Activated gamma-delta T cell treated with anti-CD3 and anti-CD28 coated beads, Interleukin-2, amount 50 U/mL, for 16 hours (primary cell): ENCODE data around the gene OR51E2.

Experiments used
- DNase-seq: peaks from one replicate; pipeline ENCODE4 v3.0.0-alpha.2; 2020; ENCODE audit warnings: low read depth

The OR51E2 gene

DNA sequence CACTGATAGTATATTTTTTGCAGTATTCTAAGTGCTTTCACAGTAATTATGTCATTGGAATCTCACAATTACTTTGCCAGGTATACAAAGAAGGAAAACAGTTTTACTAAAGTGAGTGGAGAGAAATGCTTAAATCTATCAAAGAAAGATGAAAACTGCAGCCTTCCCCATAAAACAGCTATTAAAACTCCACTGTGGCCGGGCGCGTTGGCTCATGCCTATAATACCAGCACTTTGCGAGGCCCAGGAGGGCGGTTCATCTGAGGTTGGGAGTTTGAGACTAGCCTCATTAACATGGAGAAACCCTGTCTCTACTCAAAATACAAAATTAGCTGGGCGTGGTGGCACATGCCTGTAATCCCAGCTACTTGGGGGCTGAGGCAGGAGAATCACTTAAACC lies 34.8 kb downstream of the OR51E2 start:
- DNase-seq, result no peak

DNA sequence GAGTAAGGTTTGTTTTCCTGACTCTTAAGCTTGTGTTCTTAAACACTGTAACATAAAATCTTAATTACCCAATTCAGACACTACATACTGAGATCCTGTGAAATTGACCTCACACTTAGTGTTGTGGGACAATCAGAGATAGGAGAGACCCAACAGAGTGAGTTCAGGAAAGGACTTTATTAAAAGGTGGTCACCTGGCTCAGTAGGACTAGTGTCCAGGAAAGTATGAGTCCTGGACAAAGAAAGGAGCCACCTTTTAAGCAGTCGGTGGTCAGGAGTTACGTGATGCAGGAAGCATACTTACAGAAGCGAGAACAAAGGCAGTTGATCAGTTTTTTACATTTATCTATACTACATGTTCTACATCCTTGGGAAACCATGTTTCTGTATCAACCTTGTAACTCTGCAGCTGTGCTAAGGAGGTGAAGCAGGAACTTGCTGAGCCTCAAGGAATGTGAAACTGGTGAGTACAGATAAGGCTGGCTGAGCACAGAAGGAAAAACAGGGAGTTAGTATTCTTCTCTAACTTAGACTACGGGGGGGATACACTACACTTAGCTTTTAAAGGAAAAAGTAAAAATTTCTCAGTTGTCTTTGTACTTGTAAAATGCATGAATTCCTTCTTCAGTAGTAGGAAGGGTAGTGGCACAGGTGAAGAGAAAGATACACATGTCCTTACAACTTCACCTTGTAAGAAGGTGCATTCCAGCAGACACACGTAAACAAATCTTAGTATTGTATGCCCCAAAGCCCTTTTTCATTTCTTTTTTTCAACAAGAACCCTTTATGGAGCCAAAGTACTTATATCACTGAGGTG lies 38.8 kb downstream of the OR51E2 start:
- no peak for DNase-seq

DNA sequence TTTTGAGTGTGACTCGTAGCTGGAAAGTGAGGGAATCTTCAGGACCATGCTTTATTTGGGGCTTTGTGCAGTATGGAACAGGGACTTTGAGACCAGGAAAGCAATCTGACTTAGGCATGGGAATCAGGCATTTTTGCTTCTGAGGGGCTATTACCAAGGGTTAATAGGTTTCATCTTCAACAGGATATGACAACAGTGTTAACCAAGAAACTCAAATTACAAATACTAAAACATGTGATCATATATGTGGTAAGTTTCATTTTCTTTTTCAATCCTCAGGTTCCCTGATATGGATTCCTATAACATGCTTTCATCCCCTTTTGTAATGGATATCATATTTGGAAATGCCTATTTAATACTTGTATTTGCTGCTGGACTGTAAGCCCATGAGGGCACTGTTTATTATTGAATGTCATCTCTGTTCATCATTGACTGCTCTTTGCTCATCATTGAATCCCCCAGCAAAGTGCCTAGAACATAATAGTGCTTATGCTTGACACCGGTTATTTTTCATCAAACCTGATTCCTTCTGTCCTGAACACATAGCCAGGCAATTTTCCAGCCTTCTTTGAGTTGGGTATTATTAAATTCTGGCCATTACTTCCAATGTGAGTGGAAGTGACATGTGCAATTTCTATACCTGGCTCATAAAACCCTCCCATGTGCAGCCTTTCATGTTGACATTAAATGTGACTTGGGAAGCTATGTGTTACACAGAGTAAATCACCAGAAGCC lies 42.9 kb downstream of the OR51E2 start:
- no peak for DNase-seq

DNA sequence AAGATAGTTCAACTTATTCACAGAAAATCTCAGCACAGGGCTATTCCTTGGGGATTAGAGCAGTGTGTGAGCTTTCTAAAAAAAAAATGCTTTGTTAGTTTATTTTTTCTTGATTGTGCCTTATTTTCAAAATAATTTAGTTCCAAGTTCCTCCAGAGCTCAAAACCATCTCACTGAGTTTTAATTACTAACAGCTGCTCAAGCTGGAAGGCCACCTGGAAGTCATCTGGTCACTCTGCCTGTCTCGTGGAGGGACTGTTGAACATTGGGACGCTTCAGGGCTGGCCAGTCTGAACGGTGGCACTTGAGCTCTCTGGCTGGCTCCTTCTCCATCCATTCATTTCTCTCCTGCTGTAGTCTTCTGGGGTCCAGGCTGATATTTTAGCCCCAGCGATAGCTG lies 49.9 kb downstream of the OR51E2 start:
- no peak for DNase-seq

DNA sequence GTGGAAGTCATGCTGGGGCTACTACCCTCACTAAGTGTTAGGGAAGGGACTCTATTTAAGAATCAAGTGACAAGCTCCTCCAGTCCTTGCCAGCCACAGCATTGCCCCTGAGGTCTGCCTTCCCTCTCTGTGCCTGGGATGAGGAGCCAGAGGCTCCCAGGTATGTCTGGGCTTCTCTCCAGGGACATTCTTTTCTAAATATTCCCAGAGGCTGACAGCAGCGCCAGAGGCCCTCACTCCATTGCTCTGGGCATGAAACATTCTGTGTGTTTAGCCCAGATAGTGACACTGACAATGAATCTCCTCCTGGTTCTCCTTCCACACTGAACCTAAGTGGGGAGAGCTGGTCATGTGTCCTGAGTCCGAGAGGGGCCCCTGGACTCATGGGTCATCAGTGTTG lies 51.7 kb downstream of the OR51E2 start:
- DNase-seq, result no peak

DNA sequence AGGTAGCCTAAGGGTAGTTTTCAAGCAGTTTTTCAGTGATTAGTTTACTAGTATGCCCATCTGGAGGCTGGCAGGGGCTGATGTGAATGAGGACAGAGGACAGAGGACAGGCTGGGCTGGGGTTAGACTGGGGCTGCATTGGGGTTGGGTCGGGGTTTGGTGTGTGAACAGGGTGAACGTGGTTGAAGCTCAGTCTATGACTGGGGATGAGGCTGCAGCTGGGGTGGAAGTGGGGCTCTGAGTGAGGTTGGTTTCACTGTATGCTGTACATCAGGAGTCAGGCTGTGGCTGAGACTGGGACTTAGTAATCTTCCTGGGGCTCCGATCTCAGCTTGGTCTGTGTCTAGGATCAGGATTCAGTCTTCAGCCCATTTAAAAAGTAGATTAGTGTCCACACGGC lies 53.4 kb downstream of the OR51E2 start:
- DNase-seq, result no peak

DNA sequence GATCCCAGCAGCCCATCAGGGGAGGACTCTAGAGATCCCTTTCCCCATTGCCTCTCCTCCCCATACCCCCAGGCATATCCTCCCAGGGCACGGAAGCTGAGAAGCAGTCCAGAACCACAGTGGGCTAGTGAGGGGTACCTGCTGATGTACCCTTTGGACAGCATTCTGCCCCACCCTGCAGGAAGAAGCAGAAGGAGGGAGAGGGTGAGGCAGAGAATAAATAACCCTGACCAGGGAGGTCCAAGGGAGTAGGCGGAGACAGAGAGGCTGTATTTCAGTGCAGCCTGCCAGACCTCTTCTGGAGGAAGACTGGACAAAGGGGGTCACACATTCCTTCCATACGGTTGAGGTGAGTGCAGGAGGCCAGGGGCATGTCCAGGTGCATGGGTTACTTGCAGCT lies 54.0 kb downstream of the OR51E2 start, which contains the start of gene OR51E1:
Gene OR51E1, plus strand, starts transcription at position 301 of the 400 bp plus-strand sequence. CDS start 8,545 bp downstream, outside the sequence.
- DNase-seq, result no peak

DNA sequence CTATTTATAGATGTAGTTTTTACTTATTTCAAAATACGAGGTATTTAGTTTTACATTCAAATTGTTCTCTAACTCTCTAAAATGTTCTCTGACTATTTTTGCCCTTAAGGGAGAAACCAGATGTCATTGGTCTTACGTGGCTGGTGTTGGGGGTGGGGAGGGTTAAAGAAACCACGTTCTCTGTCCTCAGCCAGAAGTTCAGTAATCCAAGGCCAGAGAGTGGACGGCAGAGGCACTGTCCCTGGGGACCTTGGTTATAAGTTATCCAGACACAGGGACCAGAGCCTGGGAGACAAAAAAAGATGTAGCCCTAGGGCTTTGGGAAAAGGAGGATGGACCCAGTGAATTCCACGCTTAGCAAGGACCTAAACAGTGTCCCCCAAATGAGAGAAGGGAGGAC lies 54.6 kb downstream of the OR51E2 start:
- DNase-seq, result no peak

DNA sequence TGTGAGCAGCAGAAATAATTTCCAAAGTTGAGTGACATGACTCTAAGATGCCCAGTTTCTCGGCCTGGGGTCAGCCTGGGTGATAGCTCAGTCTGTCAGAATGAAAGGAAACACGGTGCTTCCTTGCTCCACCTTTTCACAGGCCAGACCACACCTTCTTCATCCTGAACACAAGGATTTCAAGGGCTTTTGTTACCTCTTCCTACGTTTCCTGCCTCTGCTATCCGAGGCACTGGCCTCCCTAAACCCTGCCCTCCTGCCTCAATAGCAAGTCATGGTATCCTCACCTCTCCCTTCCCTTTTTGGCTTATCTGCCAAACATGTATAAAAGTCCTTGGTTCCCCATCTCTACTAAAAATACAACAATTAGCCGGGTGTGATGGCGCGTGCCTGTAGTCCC lies 55.6 kb downstream of the OR51E2 start:
- no peak for DNase-seq

DNA sequence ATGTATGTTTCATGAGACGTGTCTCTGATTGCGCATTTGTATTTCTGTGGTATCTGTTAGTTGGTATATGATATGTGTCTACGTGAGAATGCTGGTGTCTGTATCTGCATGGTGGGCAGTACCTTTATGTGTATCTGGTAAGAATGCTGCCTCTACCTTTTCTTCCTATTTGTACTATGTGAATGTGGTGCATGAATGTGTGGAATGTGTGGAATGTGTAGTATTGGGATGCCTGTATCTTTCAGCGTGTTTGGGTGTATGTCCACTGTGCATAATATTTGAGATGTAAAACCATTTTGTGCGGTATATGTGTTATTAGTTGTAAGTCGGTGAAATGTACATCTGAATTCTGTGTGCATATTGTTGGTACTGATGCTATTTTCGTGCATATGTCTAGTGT lies 56.2 kb downstream of the OR51E2 start:
- DNase-seq, result no peak

DNA sequence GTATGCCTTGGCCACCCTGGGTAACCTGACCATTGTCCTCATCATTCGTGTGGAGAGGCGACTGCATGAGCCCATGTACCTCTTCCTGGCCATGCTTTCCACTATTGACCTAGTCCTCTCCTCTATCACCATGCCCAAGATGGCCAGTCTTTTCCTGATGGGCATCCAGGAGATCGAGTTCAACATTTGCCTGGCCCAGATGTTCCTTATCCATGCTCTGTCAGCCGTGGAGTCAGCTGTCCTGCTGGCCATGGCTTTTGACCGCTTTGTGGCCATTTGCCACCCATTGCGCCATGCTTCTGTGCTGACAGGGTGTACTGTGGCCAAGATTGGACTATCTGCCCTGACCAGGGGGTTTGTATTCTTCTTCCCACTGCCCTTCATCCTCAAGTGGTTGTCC lies 57.7 kb downstream of the OR51E2 start:
- DNase-seq, result no peak

DNA sequence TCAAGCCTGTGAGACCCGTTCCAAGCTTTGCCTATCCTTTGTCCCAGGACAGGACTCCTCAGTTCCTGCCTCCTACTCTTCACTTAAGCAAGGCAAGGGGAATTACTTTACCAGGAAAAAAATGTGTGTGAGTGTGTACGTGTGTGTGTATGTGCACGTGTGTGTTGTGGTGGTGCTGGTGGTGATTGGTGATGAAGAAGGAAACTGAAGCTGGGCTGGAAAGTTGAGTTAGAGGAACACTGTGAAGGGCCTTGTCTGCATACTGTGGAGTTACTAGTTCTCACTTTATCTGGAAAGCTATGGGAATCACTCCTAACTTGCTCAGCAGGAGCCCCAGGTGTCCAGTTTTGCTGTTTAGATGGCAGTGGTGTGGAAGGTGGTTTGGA lies 60.0 kb downstream of the OR51E2 start:
- no peak for DNase-seq

DNA sequence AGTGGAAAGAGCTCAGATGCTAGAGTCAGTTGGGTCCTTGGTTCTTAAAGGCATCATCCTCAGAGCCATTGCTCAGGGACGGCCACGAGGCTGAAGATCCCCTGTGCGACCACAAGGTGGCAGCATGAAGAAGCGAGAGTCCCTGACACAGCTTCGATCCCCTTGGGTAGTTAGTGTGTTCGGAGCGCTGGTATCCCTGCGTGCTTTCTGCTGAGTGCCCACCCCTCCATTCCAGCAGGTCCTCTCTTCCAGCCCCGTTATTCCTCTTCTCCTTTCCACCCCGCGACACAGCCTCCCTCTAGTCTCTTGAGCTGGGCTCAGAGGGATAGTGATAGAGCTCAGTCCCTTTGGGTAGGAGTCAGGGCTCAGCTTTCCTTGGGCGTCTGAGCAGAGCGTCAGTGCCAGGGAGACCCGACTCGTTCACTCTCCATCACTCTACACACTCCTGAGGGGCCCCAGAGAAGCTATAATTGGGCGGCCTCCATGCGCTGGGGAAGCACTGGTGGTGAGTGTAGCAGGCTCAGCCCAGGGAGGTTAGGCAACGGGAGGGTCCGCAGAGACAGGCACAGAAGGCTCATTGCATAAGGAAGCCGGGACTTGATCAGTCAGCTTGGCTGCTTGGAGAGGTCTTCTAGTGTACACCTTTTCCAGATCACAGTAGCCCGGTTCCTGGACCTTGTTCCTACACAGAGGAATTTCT lies 60.5 kb downstream of the OR51E2 start, which contains the start of gene OR51D1:
Gene OR51D1, plus strand, starts transcription at position 516 of the 700 bp plus-strand sequence. CDS start 2,314 bp downstream, outside the sequence.
- peak; percentile 49 for DNase-seq

DNA sequence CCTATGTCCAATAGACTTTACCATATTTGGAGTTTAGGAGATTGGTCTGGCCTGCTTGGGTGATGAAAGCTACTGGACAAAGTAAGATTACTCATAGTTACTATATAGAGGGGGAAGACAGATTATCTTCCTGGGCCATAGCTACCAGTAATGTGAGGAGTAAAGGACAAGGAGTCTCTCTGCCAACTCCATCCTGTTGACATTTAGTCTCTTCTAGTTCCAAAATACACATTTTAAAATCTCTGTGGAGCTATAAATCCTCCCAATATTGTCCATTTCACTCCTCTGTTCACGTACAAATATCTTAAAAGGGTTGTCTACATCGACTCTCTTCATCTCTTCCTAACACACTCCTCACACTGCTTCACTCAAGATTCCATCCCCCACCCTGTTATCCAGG lies 61.5 kb downstream of the OR51E2 start:
- DNase-seq, result no peak
